Fibroblast of peridontal ligament (primary cell): Measurements from ENCODE around the gene SIDT2.
"Not testable (repeated sequence)": the region's sequence is repeated elsewhere in the genome, so short reads cannot be mapped to it uniquely, and the experiment has no call there.

Experiments used
- DNase-seq: peaks from one replicate; pipeline ENCODE4 v3.0.0-alpha.2; 2010; ENCODE audit errors: extremely low read depth

The SIDT2 gene

GRCh38 chr11:117178210-117179034 is at the start of gene SIDT2:
Gene SIDT2 (plus strand): TSS chr11:117178743. CDS start chr11:117179264, 521 bp downstream.
- DNase-seq: peak; percentile 88

GRCh38 chr11:117130396-117130795 is 48.1 kb upstream of the SIDT2 start:
- DNase-seq: not testable (repeated sequence)

- no peak for DNase-seq
These were observed 47.7 kb upstream of the SIDT2 start for GRCh38 chr11:117130879-117131278.

GRCh38 chr11:117134431-117134830 is 44.1 kb upstream of the SIDT2 start:
- no peak for DNase-seq

GRCh38 chr11:117134979-117135378 is 43.6 kb upstream of the SIDT2 start:
- not testable (repeated sequence) for DNase-seq

GRCh38 chr11:117137223-117138086 is 41.1 kb upstream of the SIDT2 start:
- DNase-seq: not testable (repeated sequence)

- peak; percentile 58 for DNase-seq
These were observed 35.2 kb upstream of the SIDT2 start for GRCh38 chr11:117143390-117143789.

GRCh38 chr11:117143871-117144476 is 34.6 kb upstream of the SIDT2 start, which contains the start of gene PAFAH1B2:
Gene PAFAH1B2 (plus strand): TSS chr11:117144287. CDS start chr11:117152448, 8,161 bp downstream.
- DNase-seq: peak; percentile 84

GRCh38 chr11:117144477-117145392 is 33.8 kb upstream of the SIDT2 start:
- peak; percentile 68 for DNase-seq

- peak; percentile 49 for DNase-seq
These were observed 33.2 kb upstream of the SIDT2 start for GRCh38 chr11:117145393-117145761.

GRCh38 chr11:117146521-117146920 is 32.0 kb upstream of the SIDT2 start:
- DNase-seq: peak; percentile 15

GRCh38 chr11:117152066-117152465 is 26.5 kb upstream of the SIDT2 start:
- DNase-seq: no peak

GRCh38 chr11:117154468-117154867 is 24.1 kb upstream of the SIDT2 start:
- no peak for DNase-seq

- DNase-seq: no peak
These were observed 21.0 kb upstream of the SIDT2 start for GRCh38 chr11:117157507-117157906.

- no peak for DNase-seq
These were observed 18.7 kb upstream of the SIDT2 start for GRCh38 chr11:117159892-117160291.

- DNase-seq: no peak
These were observed 17.7 kb upstream of the SIDT2 start for GRCh38 chr11:117160826-117161225.

GRCh38 chr11:117166491-117166890 is 12.1 kb upstream of the SIDT2 start:
- DNase-seq: peak; percentile 29

GRCh38 chr11:117169736-117170135 is 8.8 kb upstream of the SIDT2 start:
- DNase-seq: no peak

- DNase-seq: no peak
These were observed 8.3 kb upstream of the SIDT2 start for GRCh38 chr11:117170210-117170609.

GRCh38 chr11:117171007-117171403 is 7.5 kb upstream of the SIDT2 start:
- no peak for DNase-seq
